ENCODE measurements around the gene DNAAF2. TPM values are rescaled to one million over a fixed set of nuclear protein-coding genes. Genes with fewer than 3 reads are reported as not detected.
"Not testable (repeated sequence)": the region's sequence is repeated elsewhere in the genome, so short reads cannot be mapped to it uniquely, and the experiment has no call there.

DNAAF2 gene
- total and polyA plus RNA-seq, 4 donors, result 3.9 to 4.8 (median 4.6) TPM

GRCh38 chr14:49623941-49624839 is 10.9 kb downstream of the DNAAF2 start:
- Histone ChIP-seq H3K4me3 (ENCODE audit: low read length in 2 of 2) (no peak overlapping the region), H3K9me3 (ENCODE audit: control insufficient read depth, low read length) (no peaks in the 10 kb centered on the region), H3K4me1 (ENCODE audit: control insufficient read depth in 1 of 2, insufficient read depth in 2 of 2, low read length in 2 of 2) (peaks cover 0 to 4% of the 10 kb centered on the region in 2 donors), H3K27me3 (ENCODE audit: control insufficient read depth in 1 of 2, insufficient read depth in 2 of 2, low read length in 1 of 2) (no peaks in the 10 kb centered on the region), H3K36me3 (ENCODE audit: control insufficient read depth in 1 of 2, insufficient read depth in 2 of 2, low read length in 1 of 2) (no peaks in the 10 kb centered on the region), H3K27ac (ENCODE audit: low read depth in 1 of 2, low read length in 2 of 2) (no peak overlapping the region)
- WGBS, 2 donors, result 79% methylated on average over 6 of the region's 6 CpGs
- intact Hi-C loops (cut with DNase I), result no loop called here
- ATAC-seq (ENCODE audit: low FRiP score) (no peak), DNase-seq (no peak)

- intact Hi-C loops (cut with DNase I), result no loop called here
- peaks cover 0 to 4% of the 10 kb centered on the region in 2 donors for H3K4me1 ChIP-seq (ENCODE audit: control insufficient read depth in 1 of 2, insufficient read depth in 2 of 2, low read length in 2 of 2)
- WGBS, 2 donors, result 45 to 48% methylated on average over 3 of the region's 3 CpGs
- H3K36me3 ChIP-seq (ENCODE audit: control insufficient read depth in 1 of 2, insufficient read depth in 2 of 2, low read length in 1 of 2), result no peaks in the 10 kb centered on the region
- no peak overlapping the region for H3K27ac ChIP-seq (ENCODE audit: low read depth in 1 of 2, low read length in 2 of 2)
- no peak for ATAC-seq (ENCODE audit: low FRiP score)
- no peak overlapping the region for H3K4me3 ChIP-seq (ENCODE audit: low read length in 2 of 2)
- no peaks in the 10 kb centered on the region for H3K27me3 ChIP-seq (ENCODE audit: control insufficient read depth in 1 of 2, insufficient read depth in 2 of 2, low read length in 1 of 2)
- H3K9me3 ChIP-seq (ENCODE audit: control insufficient read depth, low read length), result no peaks in the 10 kb centered on the region
- DNase-seq, result no peak
Measured at GRCh38 chr14:49623387-49623786, 11.7 kb downstream of the DNAAF2 start.

- Histone ChIP-seq H3K27ac (ENCODE audit: low read depth in 1 of 2, low read length in 2 of 2) (no peak overlapping the region), H3K9me3 (ENCODE audit: control insufficient read depth, low read length) (no peaks in the 10 kb centered on the region), H3K27me3 (ENCODE audit: control insufficient read depth in 1 of 2, insufficient read depth in 2 of 2, low read length in 1 of 2) (no peaks in the 10 kb centered on the region), H3K4me3 (ENCODE audit: low read length in 2 of 2) (peak overlapping the region; percentile 38 to 90), H3K36me3 (ENCODE audit: control insufficient read depth in 1 of 2, insufficient read depth in 2 of 2, low read length in 1 of 2) (peaks cover 0 to 2% of the 10 kb centered on the region in 2 donors), H3K4me1 (ENCODE audit: control insufficient read depth in 1 of 2, insufficient read depth in 2 of 2, low read length in 2 of 2) (peaks cover 0 to 4% of the 10 kb centered on the region in 2 donors)
- intact Hi-C loops (cut with DNase I), result no loop called here
- no peak for DNase-seq
- no peak for ATAC-seq (ENCODE audit: low FRiP score)
- WGBS, 2 donors, result 40 to 55% methylated on average over 3 of the region's 3 CpGs
Measured at GRCh38 chr14:49622022-49622607, 12.9 kb downstream of the DNAAF2 start.

- H3K9me3 ChIP-seq (ENCODE audit: control insufficient read depth, low read length), result no peaks in the 10 kb centered on the region
- H3K36me3 ChIP-seq (ENCODE audit: control insufficient read depth in 1 of 2, insufficient read depth in 2 of 2, low read length in 1 of 2), result peaks cover 0 to 2% of the 10 kb centered on the region in 2 donors
- 2 to 3% methylated on average over 64 to 65 of the region's 65 CpGs for WGBS, 2 donors
- ATAC-seq (ENCODE audit: low FRiP score), result peak; percentile 82
- DNase-seq, result peak; percentile 91 to 94
- H3K4me1 ChIP-seq (ENCODE audit: control insufficient read depth in 1 of 2, insufficient read depth in 2 of 2, low read length in 2 of 2), result peaks cover 0 to 4% of the 10 kb centered on the region in 2 donors
- H3K4me3 ChIP-seq (ENCODE audit: low read length in 2 of 2), result peak overlapping the region; percentile 38 to 90
- H3K27ac ChIP-seq (ENCODE audit: low read depth in 1 of 2, low read length in 2 of 2), result peak overlapping the region; percentile 24 to 76
- intact Hi-C loops (cut with DNase I), result no loop called here
- H3K27me3 ChIP-seq (ENCODE audit: control insufficient read depth in 1 of 2, insufficient read depth in 2 of 2, low read length in 1 of 2), result no peaks in the 10 kb centered on the region
Measured at GRCh38 chr14:49621114-49621881, 13.7 kb downstream of the DNAAF2 start.

DNA sequence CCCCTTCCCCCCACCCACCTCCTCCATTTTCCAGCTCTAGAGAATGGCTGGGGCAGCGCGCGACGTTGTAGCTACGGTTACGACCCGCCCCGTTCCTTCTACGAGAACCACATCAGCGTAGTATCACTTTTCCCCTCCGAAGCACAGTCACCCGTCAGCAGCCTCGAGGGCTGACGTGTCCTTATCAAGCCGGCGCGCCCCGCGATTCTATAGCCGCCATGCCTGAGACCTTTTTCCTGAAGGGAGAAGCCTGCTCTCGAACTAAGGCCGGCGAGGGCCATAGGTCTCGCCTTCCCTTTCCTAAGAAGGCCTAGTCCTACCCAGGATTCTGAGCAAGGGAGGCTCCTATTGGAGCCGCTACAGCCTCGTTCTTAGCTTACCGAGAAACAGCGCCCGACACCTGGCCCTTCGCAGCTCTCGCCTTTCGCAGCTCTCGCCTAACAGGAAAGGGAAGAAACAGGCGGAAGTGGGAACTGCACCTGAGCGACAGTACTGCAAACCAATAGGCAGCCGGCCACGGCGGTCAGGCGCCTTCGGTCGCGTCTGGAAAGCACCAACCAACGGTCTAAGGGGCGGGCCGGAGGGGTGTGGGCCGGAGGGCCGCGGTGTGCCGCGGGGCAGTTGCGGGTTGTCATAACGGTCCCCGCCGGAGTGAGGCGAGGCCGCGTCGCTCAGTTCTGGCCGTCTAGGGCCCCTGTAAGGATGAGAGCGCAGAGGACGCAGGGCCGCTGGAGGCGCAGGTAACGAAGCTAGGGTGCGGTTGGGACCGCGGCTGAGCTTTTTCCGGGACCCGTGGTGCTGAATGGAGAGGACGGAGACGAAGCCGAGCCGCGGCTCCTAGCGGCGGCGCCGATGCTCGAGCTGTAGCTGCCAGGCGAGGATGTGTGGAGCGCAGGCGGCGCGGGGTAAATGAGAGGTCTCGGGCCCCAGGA is 14.6 kb downstream of the DNAAF2 start, which contains the start of the genes MGAT2 and RPL36AL:
MGAT2 (plus strand) TSS at position 618 of the 932 bp plus-strand sequence. CDS start 470 bp downstream, outside the sequence.
RPL36AL (minus strand) TSS at position 445 of the 932 bp plus-strand sequence. CDS start 1,522 bp downstream, outside the sequence.
- DNase-seq, result peak; percentile 99 to 100
- ATAC-seq (ENCODE audit: low FRiP score), result peak; percentile 100
- Histone ChIP-seq H3K27ac (ENCODE audit: low read depth in 1 of 2, low read length in 2 of 2) (peak within 1 kb of the TSS; percentile 71 to 94), H3K36me3 (ENCODE audit: control insufficient read depth in 1 of 2, insufficient read depth in 2 of 2, low read length in 1 of 2) (peaks cover 0 to 2% of the 10 kb centered on the region in 2 donors), H3K27me3 (ENCODE audit: control insufficient read depth in 1 of 2, insufficient read depth in 2 of 2, low read length in 1 of 2) (no peaks in the 10 kb centered on the region), H3K4me1 (ENCODE audit: control insufficient read depth in 1 of 2, insufficient read depth in 2 of 2, low read length in 2 of 2) (peaks cover 0 to 4% of the 10 kb centered on the region in 2 donors), H3K9me3 (ENCODE audit: control insufficient read depth, low read length) (no peaks in the 10 kb centered on the region), H3K4me3 (ENCODE audit: low read length in 2 of 2) (peak within 1 kb of the TSS; percentile 75 to 90)
- 0 to 1% methylated on average over 76 to 85 of the region's 85 CpGs for WGBS, 2 donors
- intact Hi-C loops (cut with DNase I), result no loop called here

DNA sequence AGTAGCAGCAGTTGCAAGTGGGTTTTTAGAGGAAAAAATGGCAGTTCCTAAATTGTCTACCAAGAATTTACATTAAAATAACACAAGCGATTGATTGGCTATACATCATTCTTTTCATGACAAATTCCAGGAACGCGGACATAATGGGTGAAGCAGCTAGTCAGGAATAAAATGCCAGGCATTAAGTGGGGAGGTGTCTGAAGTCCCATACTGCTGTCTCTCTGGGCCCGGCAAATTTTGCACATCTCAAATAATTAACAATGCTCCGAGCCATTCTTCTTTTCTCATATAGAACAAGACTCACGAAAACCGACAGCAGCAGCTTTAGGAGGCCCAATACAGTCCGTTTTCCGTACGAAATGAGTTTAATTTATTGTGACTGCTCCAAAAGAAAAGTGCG is 15.3 kb downstream of the DNAAF2 start:
- ATAC-seq (ENCODE audit: low FRiP score), result no peak
- Histone ChIP-seq H3K9me3 (ENCODE audit: control insufficient read depth, low read length) (no peaks in the 10 kb centered on the region), H3K36me3 (ENCODE audit: control insufficient read depth in 1 of 2, insufficient read depth in 2 of 2, low read length in 1 of 2) (peaks cover 0 to 2% of the 10 kb centered on the region in 2 donors), H3K4me1 (ENCODE audit: control insufficient read depth in 1 of 2, insufficient read depth in 2 of 2, low read length in 2 of 2) (peaks cover 0 to 4% of the 10 kb centered on the region in 2 donors), H3K4me3 (ENCODE audit: low read length in 2 of 2) (peak overlapping the region; percentile 75 to 90), H3K27me3 (ENCODE audit: control insufficient read depth in 1 of 2, insufficient read depth in 2 of 2, low read length in 1 of 2) (no peaks in the 10 kb centered on the region), H3K27ac (ENCODE audit: low read depth in 1 of 2, low read length in 2 of 2) (peak overlapping the region; percentile 71 to 94)
- DNase-seq, result no peak
- intact Hi-C loops (cut with DNase I), result no loop called here
- 0 to 1% methylated on average over 11 of the region's 11 CpGs for WGBS, 2 donors

- H3K4me1 ChIP-seq (ENCODE audit: control insufficient read depth in 1 of 2, insufficient read depth in 2 of 2, low read length in 2 of 2); DNase-seq; H3K27me3 ChIP-seq (ENCODE audit: control insufficient read depth in 1 of 2, insufficient read depth in 2 of 2, low read length in 1 of 2); H3K27ac ChIP-seq (ENCODE audit: low read depth in 1 of 2, low read length in 2 of 2); ATAC-seq (ENCODE audit: low FRiP score); intact Hi-C loops (cut with DNase I); H3K9me3 ChIP-seq (ENCODE audit: control insufficient read depth, low read length); H3K36me3 ChIP-seq (ENCODE audit: control insufficient read depth in 1 of 2, insufficient read depth in 2 of 2, low read length in 1 of 2): not testable (repeated sequence)
- 64 to 74% methylated on average over 19 of the region's 19 CpGs for WGBS, 2 donors
- H3K4me3 ChIP-seq (ENCODE audit: low read length in 2 of 2), result peak overlapping the region; percentile 75 to 90
Measured at GRCh38 chr14:49619273-49619672, 15.8 kb downstream of the DNAAF2 start.

All from aorta (tissue), 5 donors.